ENCODE data around the gene CCDC50. TPM values are rescaled to one million over a fixed set of nuclear protein-coding genes. Genes with fewer than 3 reads are reported as not detected.

CCDC50 gene
- total RNA-seq, 2 donors from 2014 or later, result 11.8 to 12.7 TPM

DNA sequence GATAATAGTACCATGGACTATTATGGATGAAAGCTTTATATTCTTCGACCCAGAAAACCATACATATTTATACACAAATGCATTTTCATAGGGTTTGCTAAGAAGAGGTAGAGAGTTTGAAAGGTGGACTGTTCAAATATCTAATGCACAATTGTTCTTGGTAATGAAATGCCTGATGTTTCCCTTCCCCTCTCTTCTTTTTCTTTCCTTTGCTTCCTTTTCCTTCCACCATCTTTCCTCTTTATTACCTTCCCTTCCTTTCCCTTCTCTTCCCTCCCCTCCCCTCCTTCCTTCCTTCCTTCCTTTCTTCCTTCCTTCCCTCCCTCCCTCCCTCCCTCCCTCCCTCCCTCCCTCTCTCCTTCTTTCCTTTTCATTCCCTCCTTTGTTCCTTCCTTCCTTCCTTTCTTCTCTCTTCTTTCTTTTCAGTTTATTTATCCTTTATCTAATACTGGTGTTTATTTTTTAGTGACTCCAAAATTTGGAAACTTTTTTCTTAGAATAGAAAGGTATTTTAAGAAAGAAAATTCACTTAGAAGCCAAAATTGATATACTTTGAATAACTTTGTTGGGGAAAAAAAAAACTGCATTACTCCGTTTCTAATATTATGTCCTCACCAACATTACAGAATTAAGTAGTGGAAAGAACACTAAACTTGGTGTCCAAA is 109.1 kb downstream of the CCDC50 start:
- Mint-ChIP-seq H3K27me3 (no peaks in the 10 kb centered on the region), H3K4me3 (no peak overlapping the region), H3K36me3 (ENCODE audit: low read depth) (no peaks in the 10 kb centered on the region), H3K4me1 (no peaks in the 10 kb centered on the region), H3K27ac (no peak overlapping the region)
- ATAC-seq, result no peak
- H3K9me3 ChIP-seq (ENCODE audit: control insufficient read depth, low read length, poor library complexity, severe bottlenecking), result no peaks in the 10 kb centered on the region
- no peak for DNase-seq

DNA sequence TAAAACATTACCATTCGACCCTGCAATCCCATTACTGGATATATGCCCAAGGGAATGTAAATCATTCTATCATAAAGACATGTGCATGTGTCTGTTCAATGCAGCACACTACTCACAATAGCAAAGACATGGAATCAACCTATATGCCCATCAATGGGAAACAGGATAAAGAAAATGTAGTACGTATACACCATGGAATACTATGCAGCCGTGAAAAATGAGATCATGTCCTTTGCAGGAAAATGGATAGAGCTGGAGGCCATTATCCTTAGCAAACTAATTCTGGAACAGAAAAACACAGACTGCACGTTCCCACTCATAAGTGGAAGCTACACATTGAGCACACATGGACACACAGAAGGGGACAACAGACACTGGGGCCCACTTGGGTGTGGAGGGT is 111.3 kb downstream of the CCDC50 start:
- H3K4me3 Mint-ChIP-seq, result no peak overlapping the region
- ATAC-seq, result no peak
- DNase-seq, result no peak
- H3K36me3 Mint-ChIP-seq (ENCODE audit: low read depth), result no peaks in the 10 kb centered on the region
- H3K9me3 ChIP-seq (ENCODE audit: control insufficient read depth, low read length, poor library complexity, severe bottlenecking), result no peaks in the 10 kb centered on the region
- H3K27me3 Mint-ChIP-seq, result no peaks in the 10 kb centered on the region
- H3K27ac Mint-ChIP-seq, result no peak overlapping the region
- H3K4me1 Mint-ChIP-seq, result no peaks in the 10 kb centered on the region

DNA sequence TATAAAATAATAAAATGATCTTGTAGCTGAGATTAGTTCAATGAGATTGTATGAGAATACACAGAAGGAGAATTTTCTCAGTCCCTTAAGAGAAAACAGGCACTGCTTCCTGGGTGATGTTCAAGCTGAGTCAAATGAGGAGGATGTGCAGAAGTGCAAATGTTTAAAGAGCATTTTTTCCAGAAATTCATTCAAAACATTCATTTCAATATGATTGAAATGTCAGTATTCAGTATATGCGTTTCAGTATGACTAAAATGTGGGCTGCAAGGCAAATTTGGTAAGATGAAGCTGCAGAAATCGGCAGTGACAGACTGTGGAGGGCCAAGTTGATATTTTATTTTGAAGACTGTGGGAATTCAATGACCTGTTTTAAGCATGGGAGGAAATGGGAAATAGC is 112.5 kb downstream of the CCDC50 start:
- Mint-ChIP-seq H3K4me1 (no peaks in the 10 kb centered on the region), H3K4me3 (no peak overlapping the region)
- no peak for ATAC-seq

DNA sequence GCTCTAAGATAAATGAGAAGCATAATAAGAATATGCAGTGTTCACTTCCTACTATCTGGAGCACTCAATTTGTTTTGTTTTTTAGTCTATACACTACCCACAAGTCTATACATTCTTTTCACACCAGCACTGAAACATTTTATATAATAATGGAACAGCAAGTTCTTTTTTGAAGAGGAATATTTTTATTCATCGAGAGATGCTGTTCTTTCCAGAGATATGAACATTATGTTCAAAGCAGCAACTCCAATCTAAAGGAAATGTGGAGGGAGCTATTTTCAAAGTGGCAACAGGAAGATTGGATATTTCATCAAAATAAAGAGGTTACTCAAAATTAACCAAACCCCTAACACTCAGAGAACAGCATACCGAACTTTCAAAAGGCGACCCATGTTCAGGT is 115.4 kb downstream of the CCDC50 start:
- ATAC-seq, result no peak
- no peaks in the 10 kb centered on the region for H3K9me3 ChIP-seq (ENCODE audit: control insufficient read depth, low read length, poor library complexity, severe bottlenecking)
- DNase-seq, result no peak
- Mint-ChIP-seq H3K36me3 (ENCODE audit: low read depth) (no peaks in the 10 kb centered on the region), H3K27ac (no peak overlapping the region), H3K4me3 (no peak overlapping the region), H3K4me1 (no peaks in the 10 kb centered on the region), H3K27me3 (no peaks in the 10 kb centered on the region)

More for the DNA sequence above, 112.5 kb downstream of the CCDC50 start:
- Mint-ChIP-seq H3K27ac (no peak overlapping the region), H3K36me3 (ENCODE audit: low read depth) (no peaks in the 10 kb centered on the region), H3K27me3 (no peaks in the 10 kb centered on the region)
- no peaks in the 10 kb centered on the region for H3K9me3 ChIP-seq (ENCODE audit: control insufficient read depth, low read length, poor library complexity, severe bottlenecking)
- DNase-seq, result no peak

Other genes with a start within 250 kb of the CCDC50 start
- not detected for gene OSTN, start 130.2 kb upstream of the CCDC50 start, total RNA-seq
- not detected for gene UTS2B, start 1.1 kb downstream of the CCDC50 start, total RNA-seq
- not detected for gene PYDC2, start 131.8 kb downstream of the CCDC50 start, total RNA-seq